HepG2 (cell line): Measurements from ENCODE around the gene ODC1. TPM values are rescaled to one million over a fixed set of nuclear protein-coding genes. Genes with fewer than 3 reads are reported as not detected.

Experiments
- ATRX ChIP-seq: sonication (generic); formaldehyde crosslinking; IDR thresholded peaks from 2 replicates; pipeline ENCODE4 v1.4.0; 2020; ENCODE audit warnings: missing genetic modification reagents, borderline replicate concordance
- CENPBD1 ChIP-seq: sonication (generic); formaldehyde crosslinking; IDR thresholded peaks from 2 replicates; pipeline ENCODE4 v1.8.0; 2022; ENCODE audit warnings: missing genetic modification reagents, low read depth, mild to moderate bottlenecking, borderline replicate concordance
- CTCF ChIP-seq: sonication (generic); formaldehyde crosslinking; IDR thresholded peaks from 2 replicates; pipeline ENCODE4 v1.5.0; 2020; ENCODE audit warnings: mild to moderate bottlenecking, missing genetic modification reagents, moderate library complexity
- FIP1L1 ChIP-seq: fragments of 200-400 bp; formaldehyde crosslinking; IDR thresholded peaks from 2 replicates; pipeline ENCODE4 v1.6.1; 2018; ENCODE audit warnings: low read depth, mild to moderate bottlenecking, low read length, moderate library complexity, borderline replicate concordance; ENCODE audit not compliant: insufficient read depth
- FOXA1 ChIP-seq, 2 experiments: fragments of 450-650 bp in 1 of 2; sonication (generic) in 1 of 2; formaldehyde crosslinking in 1 of 2; IDR thresholded peaks; 2 replicates each; pipeline versions ENCODE4 v1.4.0 to v1.6.1; 2016 to 2020; ENCODE audit warnings: missing genetic modification reagents in 1 of 2
- GATAD2A ChIP-seq: IDR thresholded peaks from 2 replicates; pipeline ENCODE4 v1.6.1; 2016
- HCFC1 ChIP-seq: fragments of 150-350 bp; IDR thresholded peaks from 2 replicates; pipeline ENCODE4 v1.6.1; 2014; ENCODE audit warnings: low read depth, low read length
- HDAC2 ChIP-seq: sonication (generic); formaldehyde crosslinking; IDR thresholded peaks from 2 replicates; pipeline ENCODE4 v1.4.0; 2020; ENCODE audit warnings: missing genetic modification reagents
- KAT8 ChIP-seq: IDR thresholded peaks from 2 replicates; pipeline ENCODE4 v1.6.1; 2016; ENCODE audit warnings: missing genetic modification reagents, missing compliant biosample characterization
- SMAD9 ChIP-seq: sonication (generic); formaldehyde crosslinking; IDR thresholded peaks from 2 replicates; pipeline ENCODE4 v1.5.1; 2020; ENCODE audit warnings: mild to moderate bottlenecking, missing genetic modification reagents
- THAP8 ChIP-seq: sonication (generic); formaldehyde crosslinking; IDR thresholded peaks from 2 replicates; pipeline ENCODE4 v1.5.1; 2020; ENCODE audit warnings: missing genetic modification reagents, mild to moderate bottlenecking, borderline replicate concordance
- ZHX2 ChIP-seq, 2 experiments: sonication (generic) in 1 of 2; formaldehyde crosslinking in 1 of 2; IDR thresholded peaks; 2 replicates each; pipeline versions ENCODE4 v1.6.1 to v1.9.0; 2014 to 2022; ENCODE audit warnings: antibody characterized with exemption in 1 of 2, borderline replicate concordance in 1 of 2, inconsistent platforms in 1 of 2, low read depth in 1 of 2, missing genetic modification reagents in 1 of 2
- ZNF687 ChIP-seq: sonication (generic); formaldehyde crosslinking; IDR thresholded peaks from 2 replicates; pipeline ENCODE4 v1.5.1; 2020; ENCODE audit warnings: mild to moderate bottlenecking, missing genetic modification reagents, moderate library complexity
- ZNF777 ChIP-seq: sonication (generic); formaldehyde crosslinking; IDR thresholded peaks from 2 replicates; pipeline ENCODE4 v1.4.0; 2020; ENCODE audit warnings: missing genetic modification reagents
- polyA plus RNA-seq, 8 experiments: library from polyadenylated mRNA; depleted of rRNA in 3 of 8; stranded (reverse) in 7 of 8; unstranded in 1 of 8; fragments of >200 nt; fragmentation: Illumina TruSeq in 4 of 8; extraction: Trizol in 4 of 8; gene quantifications; 2 replicates each; pipeline versions ENCODE4 v1.2.1 to v1.2.3, GENCODE V29; 2011 to 2016; ENCODE audit warnings: low read depth in 4 of 8, missing spikeins in 1 of 8, mixed read lengths in 1 of 8; ENCODE audit not compliant: insufficient read depth in 1 of 8
- total RNA-seq, 5 experiments: library from RNA; depleted of rRNA; stranded (reverse); fragments of >200 nt; fragmentation: Illumina TruSeq; extraction: Trizol; gene quantifications; 2 replicates each; pipeline ENCODE4 v1.2.3, GENCODE V29; 2016; ENCODE audit warnings: low read depth in 1 of 5

The ODC1 gene
- total and polyA plus RNA-seq, 2 of the 13 experiments (the other 11 are each of a cell fraction or from before 2014, with no cell fraction given): 142 to 371 TPM

- TF ChIP-seq ZHX2 (IDR thresholded peaks at IDR 0.05; ENCODE audit: low read depth): no peak
- TF ChIP-seq ZHX2 (CRISPR knock-in tag; IDR thresholded peaks at IDR 0.05; ENCODE audit: borderline replicate concordance): no peak
- no peak for TF ChIP-seq FIP1L1
- peak; percentile 58 for TF ChIP-seq ZNF687 (CRISPR knock-in tag)
- peak; percentile 59 for TF ChIP-seq HDAC2 (CRISPR knock-in tag)
- TF ChIP-seq CENPBD1 (CRISPR knock-in tag): no peak
- no peak for TF ChIP-seq ATRX (CRISPR knock-in tag)
- peak; percentile 100 for TF ChIP-seq CTCF
- peak; percentile 68 for TF ChIP-seq KAT8 (CRISPR knock-in tag)
- TF ChIP-seq GATAD2A (CRISPR knock-in tag): peak; percentile 76
- no peak for TF ChIP-seq FOXA1 (IDR thresholded peaks at IDR 0.05)
- peak; percentile 54 for TF ChIP-seq FOXA1 (CRISPR knock-in tag; IDR thresholded peaks at IDR 0.05)
- TF ChIP-seq ZNF777 (CRISPR knock-in tag): no peak
- no peak for TF ChIP-seq SMAD9 (CRISPR knock-in tag)
- TF ChIP-seq HCFC1: peak; percentile 24; the same call in 1 of the 2 replicates
- TF ChIP-seq THAP8 (CRISPR knock-in tag): no peak
These were observed 13.0 kb downstream of the ODC1 start (continued) for GRCh38 chr2:10434886-10435819.
